ES-I3 (cell line): ENCODE measurements around the gene TMEM9.

Source experiments
- H3K36me3 ChIP-seq: 2 replicates; pipeline ENCODE4 v1.6.1; 2013; ENCODE audit warnings: mild to moderate bottlenecking, low read length, control low read depth, moderate library complexity; ENCODE audit not compliant: insufficient read depth
- H3K4me1 ChIP-seq: 2 replicates; pipeline ENCODE4 v1.6.1; 2013; ENCODE audit warnings: mild to moderate bottlenecking, control low read depth, low read length; ENCODE audit not compliant: insufficient read depth
- H3K9ac ChIP-seq: 2 replicates; pipeline ENCODE4 v1.6.1; 2013; ENCODE audit warnings: low read depth, mild to moderate bottlenecking, low read length, moderate library complexity
- H3K9me3 ChIP-seq: 2 replicates; pipeline ENCODE4 v1.6.1; 2013; ENCODE audit warnings: mild to moderate bottlenecking, low read length, moderate library complexity; ENCODE audit not compliant: control insufficient read depth, insufficient read depth

Gene TMEM9

DNA sequence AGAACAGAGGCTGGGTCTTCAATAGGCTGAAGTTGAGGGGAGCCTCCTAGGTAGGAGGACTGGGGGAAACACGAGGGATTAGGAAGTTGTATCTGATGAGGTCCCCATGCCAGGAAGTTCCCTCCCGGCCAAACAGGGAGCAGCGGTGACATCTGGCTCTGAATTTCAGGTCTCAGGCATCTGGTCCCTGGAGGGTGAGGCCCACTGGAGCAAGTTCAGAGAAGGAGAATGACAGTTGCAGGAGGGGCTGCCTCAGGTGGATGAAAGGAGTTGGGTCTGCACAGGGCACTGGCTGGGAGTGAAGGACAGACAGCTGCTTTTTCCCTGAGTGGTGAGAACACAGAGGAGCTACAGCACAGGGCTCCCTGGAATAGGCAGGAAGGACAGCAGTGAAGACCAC is 9.1 kb downstream of the TMEM9 start:
- H3K36me3 ChIP-seq = peaks cover 45% of the 10 kb centered on the region
- no peaks in the 10 kb centered on the region for H3K9me3 ChIP-seq
- no peak overlapping the region for H3K9ac ChIP-seq
- H3K4me1 ChIP-seq = no peaks in the 10 kb centered on the region

DNA sequence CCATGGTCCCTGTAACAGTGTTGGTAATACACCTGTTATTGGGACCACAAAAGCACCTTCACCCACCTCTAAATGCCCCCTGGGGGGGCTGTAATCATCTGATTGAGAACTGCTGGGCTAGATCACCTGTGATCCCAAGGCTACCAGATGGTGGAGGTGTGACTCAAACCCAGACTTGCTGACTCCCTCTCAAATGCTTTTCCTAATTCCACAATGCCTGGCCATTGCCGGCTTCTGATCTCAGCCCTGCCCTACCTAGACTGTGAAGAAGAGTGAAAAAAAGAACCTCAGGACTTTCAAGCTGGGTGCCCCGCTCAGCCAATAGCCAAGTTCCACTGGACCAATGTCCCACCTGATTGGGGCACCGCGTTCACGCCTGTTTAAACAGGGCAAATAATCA is 9.6 kb downstream of the TMEM9 start:
- peaks cover 42% of the 10 kb centered on the region for H3K36me3 ChIP-seq
- H3K9ac ChIP-seq = no peak overlapping the region
- H3K9me3 ChIP-seq = no peaks in the 10 kb centered on the region
- H3K4me1 ChIP-seq = no peaks in the 10 kb centered on the region

DNA sequence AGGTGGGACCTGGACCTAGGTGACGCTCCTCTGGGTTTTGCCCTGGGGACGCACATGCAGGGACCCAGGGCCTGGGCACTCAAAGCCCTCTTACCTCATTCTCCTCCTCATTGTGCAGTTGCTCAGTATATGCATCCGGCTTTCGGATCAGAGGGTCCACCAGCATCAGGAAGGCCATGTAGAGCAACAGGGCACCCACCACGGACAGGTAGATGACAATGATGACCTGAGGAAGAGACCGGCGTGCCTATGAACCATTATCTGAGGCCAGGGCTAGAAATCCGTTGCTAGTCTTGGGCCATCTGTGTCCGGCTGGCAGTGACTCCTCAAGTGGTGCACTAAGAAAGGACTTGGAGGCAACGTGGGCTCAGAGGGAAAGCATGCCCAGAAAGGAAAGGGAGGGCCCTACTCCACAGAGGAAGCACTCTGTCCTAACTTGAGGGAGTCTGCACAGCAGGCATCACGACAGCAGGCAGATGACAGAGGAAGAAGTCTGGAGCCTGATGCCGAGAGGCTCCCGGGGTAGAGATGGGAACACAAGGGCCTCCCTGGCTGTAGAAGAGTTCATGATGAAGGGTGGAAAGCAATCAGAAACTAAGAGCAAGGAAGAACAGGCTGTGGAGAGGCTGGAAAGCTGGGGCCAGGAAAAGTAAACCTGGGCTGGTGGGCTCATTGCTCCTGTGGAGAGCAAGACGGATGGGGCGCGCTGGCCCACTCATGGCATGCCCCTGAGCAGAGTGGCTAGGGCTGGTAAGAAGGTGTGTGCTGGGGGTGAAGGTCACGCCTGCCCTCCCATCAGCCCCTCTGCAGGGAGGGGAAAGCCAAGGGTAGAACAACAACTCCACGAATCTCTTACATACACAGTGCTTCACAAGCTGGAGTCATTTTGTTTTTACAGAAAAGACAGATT is 10.3 kb downstream of the TMEM9 start:
- Histone ChIP-seq H3K36me3 (peaks cover 42% of the 10 kb centered on the region), H3K9me3 (no peaks in the 10 kb centered on the region), H3K9ac (no peak overlapping the region), H3K4me1 (no peaks in the 10 kb centered on the region)

DNA sequence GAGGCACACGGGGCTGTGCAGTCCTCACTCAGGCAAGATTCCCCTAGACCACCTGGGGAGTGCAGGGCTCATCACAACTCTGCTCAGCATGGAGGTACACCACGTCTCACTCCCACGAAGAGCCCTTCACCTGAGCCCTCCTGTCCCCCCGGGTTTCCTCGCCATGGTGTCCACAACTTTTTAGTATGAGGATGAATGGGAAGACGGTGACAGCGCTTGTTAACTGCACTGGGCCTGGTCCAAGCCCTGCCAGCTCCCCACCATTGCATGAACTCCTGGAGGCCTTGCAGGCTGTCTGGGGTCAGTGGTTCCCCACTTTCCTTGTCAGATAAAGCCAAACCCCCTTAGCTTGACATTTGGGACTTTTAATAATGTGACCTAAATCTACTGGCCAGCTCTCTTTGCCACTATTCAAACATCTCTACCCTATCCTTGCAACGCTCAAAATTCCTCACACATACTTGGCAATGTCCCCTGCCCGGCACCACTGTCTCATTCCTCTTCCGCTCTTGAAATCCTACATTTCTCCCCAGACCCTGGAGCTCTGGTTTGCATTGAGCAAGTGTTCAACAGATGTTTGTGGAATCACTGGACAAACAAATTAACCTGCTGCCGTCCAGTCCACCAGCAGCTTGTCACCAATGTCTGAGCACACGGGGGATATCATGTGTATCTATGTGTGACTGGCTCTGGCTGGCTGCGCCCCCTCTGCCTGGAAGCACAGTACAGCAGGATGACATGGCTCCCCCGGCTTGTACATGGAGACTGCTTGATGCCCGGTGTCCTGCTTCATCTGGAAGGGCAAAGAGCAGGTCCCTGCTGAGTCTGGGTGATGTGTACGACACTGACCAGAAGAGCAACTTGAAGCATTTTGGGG is 11.2 kb downstream of the TMEM9 start:
- Histone ChIP-seq H3K4me1 (no peaks in the 10 kb centered on the region), H3K9me3 (no peaks in the 10 kb centered on the region), H3K9ac (no peak overlapping the region), H3K36me3 (peaks cover 34% of the 10 kb centered on the region)

DNA sequence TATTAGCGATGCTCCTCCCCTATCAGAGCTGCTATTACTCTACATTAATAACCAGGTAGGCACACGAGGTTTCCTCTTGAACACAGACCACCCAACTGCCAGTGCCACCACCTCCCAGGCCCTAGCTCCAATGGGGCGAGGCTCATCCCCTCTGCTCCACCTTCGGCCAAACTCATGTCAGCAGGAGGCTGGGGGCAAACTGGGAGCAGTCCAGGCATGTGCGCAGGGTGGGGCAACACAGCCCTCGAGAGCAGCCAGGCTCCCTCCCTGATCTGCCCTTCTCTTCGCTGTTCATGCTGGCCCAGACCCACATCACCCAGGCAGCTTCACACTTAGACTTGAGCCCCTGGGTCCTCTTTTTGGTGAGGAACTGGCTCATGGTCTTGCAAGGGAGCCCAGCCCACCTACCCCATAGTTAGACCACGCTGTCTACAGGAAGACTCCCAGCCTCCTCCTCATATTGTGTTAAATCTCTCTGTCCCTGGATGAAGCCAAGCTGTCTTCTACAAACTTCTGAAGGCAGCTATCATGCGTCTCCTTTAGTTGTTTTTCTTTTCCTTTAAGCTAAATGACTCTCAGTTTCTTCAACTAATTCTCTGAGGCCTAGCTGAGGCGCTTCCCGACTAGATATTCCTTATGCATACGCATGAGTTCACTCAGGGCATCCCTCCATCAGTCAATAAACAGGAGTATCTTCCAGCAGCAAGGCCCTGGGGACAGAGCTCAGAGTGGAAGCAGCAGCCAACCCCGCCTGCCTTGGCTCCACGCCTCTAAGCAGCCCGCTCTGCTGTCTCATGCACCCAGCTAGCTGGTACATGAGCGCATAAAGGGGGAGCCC is 12.0 kb downstream of the TMEM9 start:
- Histone ChIP-seq H3K4me1 (no peaks in the 10 kb centered on the region), H3K36me3 (peaks cover 29% of the 10 kb centered on the region)

DNA sequence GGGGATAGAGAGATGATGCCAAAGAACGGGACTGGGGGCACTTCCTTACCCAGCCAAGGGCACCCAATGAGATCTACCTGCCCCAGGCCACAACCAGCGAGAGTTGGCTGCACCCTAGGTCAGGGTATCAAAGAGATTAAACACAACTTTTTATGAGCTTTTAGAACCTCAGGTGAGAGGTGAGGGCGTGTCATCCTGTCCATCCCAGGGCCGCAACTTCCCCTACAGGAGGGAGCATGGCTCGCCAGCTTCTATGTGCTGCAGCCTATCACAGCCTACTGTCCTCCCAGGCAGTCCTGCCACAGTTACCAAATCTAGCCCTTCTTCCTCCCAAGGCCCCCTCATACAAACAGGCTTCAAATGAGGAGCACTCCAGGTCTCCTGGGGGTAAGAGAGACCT is 12.9 kb downstream of the TMEM9 start:
- no peaks in the 10 kb centered on the region for H3K4me1 ChIP-seq
- H3K9me3 ChIP-seq = no peaks in the 10 kb centered on the region
- no peak overlapping the region for H3K9ac ChIP-seq
- peaks cover 26% of the 10 kb centered on the region for H3K36me3 ChIP-seq

More for the DNA sequence above, 12.0 kb downstream of the TMEM9 start:
- H3K9ac ChIP-seq = no peak overlapping the region
- H3K9me3 ChIP-seq = no peaks in the 10 kb centered on the region

DNA sequence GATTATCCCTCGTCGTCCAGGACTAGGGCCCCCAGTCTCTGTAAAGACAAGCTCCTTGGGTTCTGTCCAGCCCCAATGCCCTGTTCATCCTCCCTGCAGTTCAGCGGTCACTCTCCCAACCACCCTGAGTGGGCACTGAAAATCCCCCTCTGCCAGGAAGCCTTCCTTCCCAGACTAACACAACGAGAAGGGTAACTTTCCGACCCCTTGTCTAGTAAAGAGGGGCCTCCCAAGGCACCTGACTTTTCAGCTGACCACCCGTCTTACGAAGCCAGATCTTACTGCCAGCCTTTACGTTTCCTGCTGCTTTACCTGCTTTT is 13.4 kb downstream of the TMEM9 start:
- Histone ChIP-seq H3K36me3 (peaks cover 24% of the 10 kb centered on the region), H3K4me1 (no peaks in the 10 kb centered on the region), H3K9me3 (no peaks in the 10 kb centered on the region), H3K9ac (no peak overlapping the region)

DNA sequence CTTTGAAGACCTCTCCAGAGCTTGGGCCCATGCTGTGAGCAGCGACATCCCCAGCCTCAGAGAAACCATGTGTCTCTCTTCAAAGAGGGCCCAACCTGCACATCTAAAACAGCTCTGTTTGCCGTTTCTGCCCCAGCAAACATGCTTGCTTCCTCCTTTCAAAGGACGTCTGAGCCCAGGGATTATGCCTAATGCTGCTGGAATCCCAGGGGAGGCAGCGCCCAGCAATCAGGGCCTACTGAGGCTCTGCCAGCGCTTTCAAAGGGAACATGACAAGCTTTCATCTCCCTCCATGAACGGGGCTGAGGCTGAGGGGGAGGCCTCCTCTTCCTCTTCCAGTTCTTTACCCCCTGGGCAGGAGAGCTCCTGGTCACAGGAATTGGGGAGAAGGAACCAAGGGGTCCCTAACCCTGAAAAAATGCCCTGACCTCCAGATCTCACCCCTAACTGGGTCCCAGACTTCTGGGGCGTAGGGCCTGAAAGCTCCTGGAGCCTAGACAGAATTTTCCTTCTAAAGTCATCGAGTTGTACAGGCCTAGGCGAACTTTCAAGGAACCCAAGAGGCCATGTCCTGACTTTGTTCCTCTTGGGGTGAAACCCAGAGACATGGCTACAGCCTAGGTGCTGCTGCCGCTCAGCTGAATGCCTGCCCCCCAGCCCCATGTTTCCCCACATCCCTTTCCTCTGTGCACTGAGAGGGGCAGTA is 13.9 kb downstream of the TMEM9 start:
- no peaks in the 10 kb centered on the region for H3K4me1 ChIP-seq
- H3K9me3 ChIP-seq = no peaks in the 10 kb centered on the region
- peaks cover 24% of the 10 kb centered on the region for H3K36me3 ChIP-seq
- no peak overlapping the region for H3K9ac ChIP-seq

DNA sequence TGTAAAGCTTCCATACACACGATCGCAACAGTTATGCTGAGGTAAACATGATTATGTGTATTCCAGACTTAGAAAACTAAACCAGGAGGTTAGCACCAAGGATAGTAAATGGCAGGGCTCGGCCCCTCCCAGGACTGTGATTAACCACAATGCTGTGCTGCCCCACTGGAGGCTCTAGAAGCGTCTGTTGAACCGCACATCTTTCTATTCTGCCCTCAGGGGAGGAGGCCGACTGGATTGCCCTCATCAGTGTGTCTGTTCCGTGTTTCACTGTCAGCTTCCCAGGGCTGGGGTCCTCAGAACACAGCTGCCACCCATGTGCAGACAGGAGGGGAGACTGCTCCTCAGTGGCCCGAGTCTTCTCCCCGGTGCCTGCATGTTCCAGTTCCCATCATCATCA is 14.5 kb downstream of the TMEM9 start:
- Histone ChIP-seq H3K9ac (no peak overlapping the region), H3K9me3 (no peaks in the 10 kb centered on the region), H3K36me3 (peaks cover 19% of the 10 kb centered on the region), H3K4me1 (no peaks in the 10 kb centered on the region)

DNA sequence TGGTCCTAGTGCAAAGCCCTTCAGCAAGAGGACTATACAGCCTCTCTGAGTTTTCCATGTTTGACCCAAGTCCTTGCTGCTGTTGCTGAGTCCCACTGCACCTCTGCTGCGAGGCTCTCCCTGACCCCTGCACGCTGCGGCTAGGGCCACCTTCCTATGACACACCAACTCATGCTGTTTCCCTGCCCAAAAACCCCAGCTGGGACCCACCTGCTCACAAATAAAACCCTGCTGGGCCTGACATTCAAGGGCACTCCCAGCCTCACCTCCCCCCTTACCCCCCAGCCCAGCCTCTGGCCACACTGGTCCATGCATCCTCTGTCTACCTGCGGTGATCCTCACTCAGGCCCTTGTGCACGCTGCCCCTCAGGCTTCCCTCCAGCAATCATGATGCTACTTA is 15.0 kb downstream of the TMEM9 start:
- Histone ChIP-seq H3K9me3 (no peaks in the 10 kb centered on the region), H3K4me1 (no peaks in the 10 kb centered on the region), H3K9ac (no peak overlapping the region), H3K36me3 (peaks cover 15% of the 10 kb centered on the region)

DNA sequence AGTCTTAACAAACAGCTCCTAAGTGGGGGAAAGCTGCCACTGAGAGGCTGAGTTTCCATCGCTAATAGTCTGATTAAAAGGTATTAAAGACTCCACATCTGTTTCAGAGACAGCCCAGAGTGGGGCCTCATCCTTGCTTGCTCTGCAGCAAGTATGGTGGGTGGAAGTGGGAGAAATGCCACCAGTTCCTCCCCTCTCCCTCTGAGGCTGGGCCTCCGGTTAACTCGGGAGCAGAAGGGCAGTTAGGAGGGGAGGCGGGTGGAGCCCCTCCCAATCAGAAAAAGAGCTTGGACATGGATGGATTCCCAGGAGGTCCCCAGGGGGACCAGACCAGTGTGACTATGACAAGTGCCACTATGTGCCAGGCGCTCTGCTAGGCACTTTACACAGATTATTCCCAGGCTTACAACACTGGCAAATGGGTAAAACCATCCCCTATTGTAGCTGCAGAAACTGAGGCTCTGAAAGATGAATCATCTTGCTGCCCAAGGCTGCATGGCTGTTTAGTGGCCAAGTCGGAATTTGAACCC is 15.9 kb downstream of the TMEM9 start:
- peaks cover 6% of the 10 kb centered on the region for H3K36me3 ChIP-seq
- no peaks in the 10 kb centered on the region for H3K4me1 ChIP-seq
- no peak overlapping the region for H3K9ac ChIP-seq
- no peaks in the 10 kb centered on the region for H3K9me3 ChIP-seq

DNA sequence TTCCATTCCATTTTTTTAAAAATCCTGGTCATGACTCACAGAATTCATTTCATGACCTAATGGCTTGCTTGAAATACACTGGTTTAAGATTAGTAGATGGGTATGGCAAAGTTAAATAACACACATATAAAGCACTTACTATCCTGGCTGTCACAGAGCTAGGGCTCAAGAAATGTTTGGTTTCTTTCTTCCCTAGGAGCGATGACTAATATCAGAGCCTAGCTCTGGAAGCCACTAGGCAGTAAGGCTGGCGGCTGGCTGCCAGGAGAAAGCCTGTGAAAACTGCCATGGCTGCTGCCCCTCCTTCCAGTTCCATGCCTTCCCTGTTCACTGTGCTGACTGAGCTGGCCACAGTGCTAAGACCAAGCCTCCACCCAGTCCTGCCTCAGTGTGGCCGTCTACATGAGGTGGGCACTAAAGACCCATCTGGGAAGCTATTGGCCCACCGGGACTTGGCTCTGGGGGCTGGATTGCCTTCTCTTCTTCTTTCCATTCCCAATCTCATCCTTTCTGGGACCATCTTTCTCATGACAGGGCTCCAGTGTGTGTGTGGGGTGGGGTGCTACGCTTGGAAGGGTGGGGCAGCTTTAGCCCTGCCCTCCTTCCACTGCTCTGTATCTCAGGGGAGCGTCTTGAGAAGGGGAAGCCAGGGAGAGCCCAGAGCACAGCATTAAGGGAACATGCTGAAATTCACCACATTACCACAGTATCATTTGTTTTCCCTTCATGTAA is 16.5 kb downstream of the TMEM9 start:
- Histone ChIP-seq H3K4me1 (no peaks in the 10 kb centered on the region), H3K36me3 (peaks cover 5% of the 10 kb centered on the region), H3K9me3 (no peaks in the 10 kb centered on the region), H3K9ac (no peak overlapping the region)

DNA sequence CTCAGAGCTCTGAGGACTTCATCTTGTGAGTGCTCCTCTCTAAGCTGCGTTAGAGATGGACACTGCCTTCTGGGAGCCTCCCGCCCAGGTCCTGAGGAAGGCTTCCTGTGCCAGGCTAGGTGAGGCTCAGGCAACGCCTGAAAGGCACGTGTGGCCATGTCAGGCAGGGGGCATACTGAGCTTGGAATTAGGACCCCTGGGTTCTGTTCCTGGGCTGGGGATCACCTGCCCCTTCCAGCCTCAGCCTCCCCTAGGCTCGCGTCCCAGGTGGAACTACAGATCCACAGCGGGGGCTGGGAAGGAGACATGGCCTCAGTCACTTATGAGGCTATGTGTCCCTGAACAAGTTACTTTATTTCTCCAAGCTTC is 17.3 kb downstream of the TMEM9 start:
- Histone ChIP-seq H3K4me1 (no peaks in the 10 kb centered on the region), H3K36me3 (peaks cover 2% of the 10 kb centered on the region), H3K9ac (no peak overlapping the region)

More for the DNA sequence above, 17.3 kb downstream of the TMEM9 start:
- no peaks in the 10 kb centered on the region for H3K9me3 ChIP-seq
